MM.1S (cell line): Measurements from ENCODE around the gene PCDHB16.
A peak's percentile ranks its signal among the peaks of the same experiment; 100 is the strongest.
"Not testable (repeated sequence)": the region's sequence is repeated elsewhere in the genome, so short reads cannot be mapped to it uniquely, and the experiment has no call there.

Experiments used
- DNase-seq: peaks from one replicate; pipeline ENCODE4 v3.0.0-alpha.2; 2015
- H2AFZ ChIP-seq: fragments of 300-600 bp; sonication (generic); 2 replicates; pipeline ENCODE4 v1.6.0; 2016; ENCODE audit warnings: antibody characterized with exemption, low read length
- H3F3A ChIP-seq: fragments of 300-600 bp; sonication (generic); 2 replicates; pipeline ENCODE4 v1.6.1; 2016; ENCODE audit warnings: mild to moderate bottlenecking, antibody characterized with exemption, low read length, moderate library complexity, mixed read lengths; ENCODE audit not compliant: insufficient read depth
- H3K27ac ChIP-seq: fragments of 300-600 bp; sonication (generic); 2 replicates; pipeline ENCODE4 v1.5.1; 2016; ENCODE audit warnings: mild to moderate bottlenecking, low read length
- H3K27me3 ChIP-seq: fragments of 300-600 bp; sonication (generic); replicated peaks from 2 replicates; pipeline ENCODE4 v1.6.0; 2016; ENCODE audit warnings: low read length; ENCODE audit not compliant: insufficient read depth
- H3K36me3 ChIP-seq: fragments of 300-600 bp; sonication (generic); replicated peaks from 2 replicates; pipeline ENCODE4 v1.6.1; 2016; ENCODE audit warnings: mild to moderate bottlenecking, low read length, mixed read lengths; ENCODE audit not compliant: insufficient read depth
- H3K4me1 ChIP-seq: fragments of 300-600 bp; sonication (generic); 2 replicates; pipeline ENCODE4 v1.6.1; 2016; ENCODE audit warnings: low read length, mixed read lengths
- H3K4me2 ChIP-seq: fragments of 300-600 bp; sonication (generic); 2 replicates; pipeline ENCODE4 v1.6.0; 2016; ENCODE audit warnings: low read depth, low read length
- H3K4me3 ChIP-seq: fragments of 300-600 bp; sonication (generic); 2 replicates; pipeline ENCODE4 v1.5.1; 2016; ENCODE audit warnings: low read length, mixed read lengths
- H3K79me2 ChIP-seq: fragments of 300-600 bp; sonication (generic); 2 replicates; pipeline ENCODE4 v1.6.1; 2016; ENCODE audit warnings: mixed run types, low read length, mixed read lengths
- H3K9ac ChIP-seq: fragments of 300-600 bp; sonication (generic); 2 replicates; pipeline ENCODE4 v1.6.1; 2016; ENCODE audit warnings: low read length, mixed read lengths
- H3K9me2 ChIP-seq: fragments of 300-600 bp; sonication (generic); replicated peaks from 2 replicates; pipeline ENCODE4 v1.6.1; 2016; ENCODE audit warnings: mild to moderate bottlenecking, low read length, mixed read lengths; ENCODE audit not compliant: insufficient read depth
- H3K9me3 ChIP-seq: fragments of 300-600 bp; sonication (generic); replicated peaks from 2 replicates; pipeline ENCODE4 v1.6.1; 2016; ENCODE audit warnings: mild to moderate bottlenecking, low read length, mixed read lengths; ENCODE audit not compliant: insufficient read depth
- H4K20me1 ChIP-seq: fragments of 300-600 bp; sonication (generic); 2 replicates; pipeline ENCODE4 v1.6.1; 2016; ENCODE audit warnings: mild to moderate bottlenecking, low read length, moderate library complexity, mixed read lengths; ENCODE audit not compliant: insufficient read depth
- CTCF ChIP-seq: fragments of 300-600 bp; sonication (generic); IDR thresholded peaks from 2 replicates; pipeline ENCODE4 v1.5.1; 2016; ENCODE audit warnings: antibody characterized with exemption, low read length, mixed read lengths
- EZH2 ChIP-seq: fragments of 300-600 bp; sonication (generic); optimal IDR thresholded peaks from 2 replicates; pipeline ENCODE3; 2017; ENCODE audit warnings: low read depth, mild to moderate bottlenecking, antibody characterized with exemption, low read length, mixed read lengths
- EZH2phosphoT487 ChIP-seq: fragments of 300-600 bp; sonication (generic); IDR thresholded peaks from 2 replicates; pipeline ENCODE4 v1.6.1; 2018; ENCODE audit warnings: antibody characterized with exemption, low read length

The PCDHB16 gene

GRCh38 chr5:141149812-141150211, 32.4 kb upstream of the PCDHB16 start, which contains the start of gene PCDHB6:
Gene PCDHB6 (plus strand): TSS chr5:141150057. CDS start chr5:141150258, 201 bp downstream.
- Histone ChIP-seq H3F3A (no peaks in the 10 kb centered on the region), H3K79me2 (no peaks in the 10 kb centered on the region), H3K9me2 (no peaks in the 10 kb centered on the region), H2AFZ (peak within 1 kb of the TSS; percentile 2; the same call in 1 of the 2 replicates), H3K4me2 (peak within 1 kb of the TSS; percentile 4; the same call in 1 of the 2 replicates), H3K36me3 (no peaks in the 10 kb centered on the region), H3K4me3 (0 out of 2 replicates have a peak within 1 kb of the TSS, but pooled peaks have one; percentile 2), H3K4me1 (no peaks in the 10 kb centered on the region), H3K27me3 (no peaks in the 10 kb centered on the region), H3K9me3 (no peaks in the 10 kb centered on the region), H3K9ac (no peak within 1 kb of the TSS), H3K27ac (no peak within 1 kb of the TSS), H4K20me1 (no peaks in the 10 kb centered on the region)
- TF ChIP-seq CTCF (peak; percentile 47), EZH2 (no peak), EZH2phosphoT487 (no peak)
- peak; percentile 43 for DNase-seq

- Histone ChIP-seq H3K4me1 (no peaks in the 10 kb centered on the region), H3K79me2 (no peaks in the 10 kb centered on the region), H3K9me3 (no peaks in the 10 kb centered on the region), H3K9me2 (no peaks in the 10 kb centered on the region), H3K36me3 (no peaks in the 10 kb centered on the region), H4K20me1 (no peaks in the 10 kb centered on the region), H3K9ac (no peak overlapping the region), H3F3A (no peaks in the 10 kb centered on the region), H3K4me3 (0 out of 2 replicates have a peak overlapping the region, but pooled peaks have one; percentile 2), H3K4me2 (peak overlapping the region; percentile 4; the same call in 1 of the 2 replicates), H3K27me3 (no peaks in the 10 kb centered on the region), H2AFZ (peak overlapping the region; percentile 2; the same call in 1 of the 2 replicates), H3K27ac (no peak overlapping the region)
- no peak for TF ChIP-seq CTCF
- TF ChIP-seq EZH2 = no peak
- no peak for TF ChIP-seq EZH2phosphoT487
- DNase-seq = no peak
Measured at GRCh38 chr5:141150224-141150992, 31.8 kb upstream of the PCDHB16 start.

GRCh38 chr5:141150993-141151325, 31.2 kb upstream of the PCDHB16 start:
- Histone ChIP-seq H4K20me1 (no peaks in the 10 kb centered on the region), H3K4me3 (no peak overlapping the region), H3K4me1 (no peaks in the 10 kb centered on the region), H3K9ac (no peak overlapping the region), H3K4me2 (no peak overlapping the region), H2AFZ (no peak overlapping the region), H3K27me3 (no peaks in the 10 kb centered on the region), H3K79me2 (no peaks in the 10 kb centered on the region), H3K27ac (no peak overlapping the region), H3K36me3 (no peaks in the 10 kb centered on the region), H3K9me3 (no peaks in the 10 kb centered on the region), H3F3A (no peaks in the 10 kb centered on the region), H3K9me2 (no peaks in the 10 kb centered on the region)
- TF ChIP-seq CTCF (no peak), EZH2 (no peak), EZH2phosphoT487 (no peak)
- DNase-seq = no peak

GRCh38 chr5:141151632-141152031, 30.6 kb upstream of the PCDHB16 start:
- H3K79me2 ChIP-seq, H3K4me1 ChIP-seq, H3K27me3 ChIP-seq, H3K36me3 ChIP-seq, H3K9ac ChIP-seq, H2AFZ ChIP-seq, H3K4me3 ChIP-seq, H3K9me3 ChIP-seq, H3K9me2 ChIP-seq, DNase-seq, H3K27ac ChIP-seq, H4K20me1 ChIP-seq, H3K4me2 ChIP-seq, H3F3A ChIP-seq: not testable (repeated sequence)

- H3K79me2 ChIP-seq, H3K27ac ChIP-seq, H3K9me2 ChIP-seq, H3K36me3 ChIP-seq, H3K9ac ChIP-seq, H3K4me2 ChIP-seq, H3K9me3 ChIP-seq, H3K4me1 ChIP-seq, H4K20me1 ChIP-seq, H3K27me3 ChIP-seq, H3K4me3 ChIP-seq, H2AFZ ChIP-seq, DNase-seq, H3F3A ChIP-seq: not testable (repeated sequence)
Measured at GRCh38 chr5:141152096-141152495, 30.1 kb upstream of the PCDHB16 start.
